CD4-positive, CD25-positive, alpha-beta regulatory T cell (primary cell): ENCODE results near the gene FAM120B. TPM values are rescaled to one million over a fixed set of nuclear protein-coding genes. Genes with fewer than 3 reads are reported as not detected.

Experiments
- ATAC-seq, 2 donors: fragments of 150-1000 bp; cut with Tn5 transposase; one replicate each; pipeline ENCODE4 v1.10.0; 2021; ENCODE audit warnings: low read depth in 2 of 2, moderate number of reproducible peaks in 2 of 2, moderate library complexity in 1 of 2
- DNase-seq, 3 donors: peaks; one replicate each; pipeline versions ENCODE4 v3.0.0 to v3.0.0-alpha.2; 2012 to 2022; ENCODE audit warnings: mixed read lengths in 1 of 3
- H3K27ac ChIP-seq: one replicate; pipeline ENCODE4 v1.7.0; 2013; ENCODE audit warnings: mild to moderate bottlenecking, low read length; ENCODE audit not compliant: insufficient read depth, poor library complexity, severe bottlenecking
- H3K27me3 ChIP-seq: one replicate; pipeline ENCODE4 v1.7.0; 2013; ENCODE audit warnings: low read length; ENCODE audit not compliant: control insufficient read depth, insufficient read depth
- H3K36me3 ChIP-seq: one replicate; pipeline ENCODE4 v1.7.0; 2013; ENCODE audit warnings: mild to moderate bottlenecking, low read length, moderate library complexity; ENCODE audit not compliant: control insufficient read depth, insufficient read depth
- H3K4me1 ChIP-seq: 2 replicates; pipeline ENCODE4 v1.7.0; 2013; ENCODE audit warnings: mild to moderate bottlenecking, low read length; ENCODE audit not compliant: insufficient read depth, control insufficient read depth, poor library complexity, severe bottlenecking
- H3K4me3 ChIP-seq: one replicate; pipeline ENCODE4 v1.7.0; 2013; ENCODE audit warnings: low read depth, mild to moderate bottlenecking, low read length, moderate library complexity
- H3K9me3 ChIP-seq, 2 experiments: 1 replicate in 1 of 2; 2 replicates in 1 of 2; pipeline ENCODE4 v1.7.0; 2013; ENCODE audit warnings: low read length in 2 of 2, mild to moderate bottlenecking in 1 of 2, moderate library complexity in 1 of 2; ENCODE audit not compliant: control insufficient read depth in 2 of 2
- H3K27ac Mint-ChIP-seq, 3 donors: one replicate each; pipeline ENCODE4 v1.8.0; 2020 to 2022; ENCODE audit warnings: mild to moderate bottlenecking in 3 of 3, mixed read lengths in 3 of 3, moderate library complexity in 2 of 3
- H3K27me3 Mint-ChIP-seq: one replicate; pipeline ENCODE4 v1.8.0; 2022; ENCODE audit warnings: mild to moderate bottlenecking, mixed read lengths
- H3K36me3 Mint-ChIP-seq: one replicate; pipeline ENCODE4 v1.8.0; 2020; ENCODE audit warnings: mixed read lengths
- H3K4me1 Mint-ChIP-seq, 4 donors: one replicate each; pipeline ENCODE4 v1.8.0; 2020 to 2022; ENCODE audit warnings: mixed read lengths in 4 of 4, mild to moderate bottlenecking in 1 of 4
- H3K4me3 Mint-ChIP-seq, 4 donors: one replicate each; pipeline ENCODE4 v1.8.0; 2020 to 2022; ENCODE audit warnings: mild to moderate bottlenecking in 4 of 4, mixed read lengths in 4 of 4, moderate library complexity in 3 of 4
- H3K9me3 Mint-ChIP-seq, 7 donors: one replicate each; pipeline ENCODE4 v1.8.0; 2020 to 2022; ENCODE audit warnings: mixed read lengths in 7 of 7, mild to moderate bottlenecking in 3 of 7, moderate library complexity in 2 of 7
- polyA plus RNA-seq, 4 donors: library from polyadenylated mRNA; unstranded; fragments of 300-500 nt; fragmentation: Illumina TruSeq; gene quantifications; one replicate each; pipeline ENCODE4 v1.2.3, GENCODE V29; 2021
- total RNA-seq: library from RNA; stranded (reverse); gene quantifications from one replicate; pipeline ENCODE4 v1.2.3, GENCODE V29; 2022

Gene FAM120B
- total and polyA plus RNA-seq, 5 donors from 2014 or later = 28.0 to 35.0 (median 31.1) TPM

DNA sequence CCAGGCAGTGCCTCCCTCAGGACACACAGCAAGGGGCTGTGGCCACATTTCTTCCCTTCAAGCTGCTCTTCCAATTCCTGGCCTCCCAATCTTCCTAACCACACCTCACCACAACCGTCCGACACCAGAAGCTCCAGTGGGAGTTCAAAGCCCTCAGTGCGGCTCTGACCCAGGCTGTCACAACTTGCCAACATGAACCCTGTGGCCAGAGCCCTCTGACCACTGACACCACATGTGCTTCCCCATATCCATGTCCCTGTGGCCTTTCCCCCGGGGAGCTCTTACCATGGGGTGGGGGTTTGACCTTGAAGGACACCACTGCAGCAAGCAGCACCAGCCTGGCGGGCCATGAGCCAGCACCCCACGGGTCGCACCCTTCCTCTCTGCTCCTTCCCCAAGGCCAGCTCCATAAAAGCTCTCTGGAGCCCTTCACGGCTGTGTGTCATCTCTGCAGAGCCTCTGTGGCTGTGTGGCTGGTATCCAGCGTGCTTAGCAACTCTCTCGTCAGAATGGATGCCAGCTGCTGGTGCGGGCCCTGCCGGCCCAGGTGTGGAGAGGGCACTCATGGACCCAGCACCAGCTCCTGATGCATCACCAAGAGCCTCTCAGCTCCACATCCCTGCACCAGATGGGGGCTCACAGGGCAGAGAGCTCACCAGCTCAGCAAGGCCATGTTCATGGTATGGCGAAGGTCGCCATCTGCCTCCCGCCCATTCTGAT is 140.4 kb downstream of the FAM120B start:
- Mint-ChIP-seq H3K4me1 (no peaks in the 10 kb centered on the region), H3K27me3 (no peaks in the 10 kb centered on the region), H3K36me3 (no peaks in the 10 kb centered on the region), H3K9me3 (peaks cover 0 to 1% (median 0%) of the 10 kb centered on the region in 7 donors), H3K27ac (no peak overlapping the region), H3K4me3 (no peak overlapping the region)
- H3K4me1 ChIP-seq = no peaks in the 10 kb centered on the region
- no peak overlapping the region for H3K4me3 ChIP-seq
- no peaks in the 10 kb centered on the region for H3K9me3 ChIP-seq
- no peak for DNase-seq
- no peaks in the 10 kb centered on the region for H3K36me3 ChIP-seq
- H3K27me3 ChIP-seq = no peaks in the 10 kb centered on the region
- ATAC-seq = peak in 1 of 2 donors; percentile 9
- H3K27ac ChIP-seq = no peak overlapping the region

DNA sequence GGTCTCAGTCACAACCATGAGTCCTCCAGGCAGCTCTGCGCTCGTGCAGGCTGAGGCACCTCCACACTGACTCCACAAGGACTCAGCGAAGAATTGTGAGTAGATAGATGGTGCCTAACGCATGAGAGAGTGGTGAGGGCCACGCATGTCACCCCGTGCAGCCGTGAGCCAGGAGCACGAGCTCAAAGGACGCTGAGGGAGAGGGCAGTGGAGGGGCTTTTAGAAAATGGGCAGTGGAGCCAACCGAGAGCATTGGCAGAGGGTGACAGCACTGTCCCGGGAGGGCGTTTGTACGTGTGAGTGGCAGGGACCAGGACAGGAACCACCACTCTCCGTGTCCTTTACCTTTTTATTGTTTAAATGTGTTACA is 141.0 kb downstream of the FAM120B start:
- Mint-ChIP-seq H3K4me3 (no peak overlapping the region), H3K27ac (no peak overlapping the region), H3K27me3 (no peaks in the 10 kb centered on the region), H3K4me1 (no peaks in the 10 kb centered on the region), H3K36me3 (no peaks in the 10 kb centered on the region), H3K9me3 (peaks cover 0 to 1% (median 0%) of the 10 kb centered on the region in 7 donors)
- H3K27me3 ChIP-seq = no peaks in the 10 kb centered on the region
- ATAC-seq (no peak), DNase-seq (no peak)
- H3K4me3 ChIP-seq = no peak overlapping the region
- no peak overlapping the region for H3K27ac ChIP-seq
- H3K36me3 ChIP-seq = no peaks in the 10 kb centered on the region
- H3K9me3 ChIP-seq = no peaks in the 10 kb centered on the region
- H3K4me1 ChIP-seq = no peaks in the 10 kb centered on the region

- Histone ChIP-seq H3K27me3 (no peaks in the 10 kb centered on the region), H3K4me3 (no peak overlapping the region), H3K27ac (no peak overlapping the region), H3K4me1 (no peaks in the 10 kb centered on the region), H3K36me3 (no peaks in the 10 kb centered on the region), H3K9me3 (no peaks in the 10 kb centered on the region)
- Mint-ChIP-seq H3K9me3 (peaks cover 0 to 3% (median 0%) of the 10 kb centered on the region in 7 donors), H3K36me3 (no peaks in the 10 kb centered on the region), H3K27ac (no peak overlapping the region), H3K4me1 (no peaks in the 10 kb centered on the region), H3K4me3 (no peak overlapping the region), H3K27me3 (no peaks in the 10 kb centered on the region)
- ATAC-seq = no peak
- no peak for DNase-seq
Measured at GRCh38 chr6:170448317-170448716, 141.8 kb downstream of the FAM120B start.

DNA sequence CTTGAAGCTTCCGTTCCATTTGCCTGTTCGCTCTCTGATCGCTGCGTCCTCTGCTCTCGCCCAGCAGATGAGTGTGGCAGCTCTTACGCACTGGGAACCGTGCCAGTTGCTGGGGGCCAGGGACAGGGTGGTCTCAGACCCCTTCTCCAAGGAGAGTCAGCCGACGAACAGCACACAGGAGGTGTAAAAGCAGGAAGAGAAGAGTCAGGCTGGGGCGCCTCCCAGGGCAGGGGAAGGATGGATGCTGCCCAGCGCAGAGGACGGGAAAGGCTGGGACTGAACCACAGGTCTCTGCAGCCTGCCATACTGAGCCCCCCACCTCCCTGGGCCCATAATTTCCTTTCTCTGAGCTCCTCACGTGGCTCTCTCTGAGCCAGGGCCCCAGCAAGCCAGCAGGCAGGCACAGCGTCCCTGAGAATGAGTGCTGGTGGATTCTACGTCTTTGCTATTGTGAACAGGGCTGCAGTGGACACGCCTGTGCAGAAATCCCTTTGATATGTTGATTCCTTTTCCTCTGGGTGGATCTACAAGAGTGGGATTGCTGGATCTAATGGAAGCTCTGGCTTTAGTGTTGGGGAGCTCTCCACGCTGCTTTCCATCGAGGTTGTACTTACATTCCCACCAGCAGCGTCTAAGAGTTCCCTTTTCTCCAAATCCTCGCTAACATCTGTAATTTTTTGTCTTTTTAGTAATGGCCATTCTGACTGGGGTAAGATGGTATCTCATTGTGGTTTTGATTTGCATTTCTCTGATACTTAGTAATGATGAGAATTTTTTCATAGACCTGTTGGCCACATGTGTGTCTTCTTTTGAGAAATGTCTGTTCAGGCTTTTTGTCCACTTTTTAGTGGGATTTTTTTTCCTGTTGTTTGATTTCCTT is 142.4 kb downstream of the FAM120B start:
- no peaks in the 10 kb centered on the region for H3K27me3 ChIP-seq
- no peaks in the 10 kb centered on the region for H3K9me3 ChIP-seq
- Mint-ChIP-seq H3K4me1 (no peaks in the 10 kb centered on the region), H3K4me3 (no peak overlapping the region), H3K27ac (no peak overlapping the region), H3K9me3 (peaks cover 0 to 3% (median 0%) of the 10 kb centered on the region in 7 donors), H3K27me3 (no peaks in the 10 kb centered on the region), H3K36me3 (no peaks in the 10 kb centered on the region)
- no peaks in the 10 kb centered on the region for H3K36me3 ChIP-seq
- H3K4me1 ChIP-seq = no peaks in the 10 kb centered on the region
- DNase-seq = no peak
- no peak overlapping the region for H3K4me3 ChIP-seq
- ATAC-seq = no peak
- no peak overlapping the region for H3K27ac ChIP-seq

DNA sequence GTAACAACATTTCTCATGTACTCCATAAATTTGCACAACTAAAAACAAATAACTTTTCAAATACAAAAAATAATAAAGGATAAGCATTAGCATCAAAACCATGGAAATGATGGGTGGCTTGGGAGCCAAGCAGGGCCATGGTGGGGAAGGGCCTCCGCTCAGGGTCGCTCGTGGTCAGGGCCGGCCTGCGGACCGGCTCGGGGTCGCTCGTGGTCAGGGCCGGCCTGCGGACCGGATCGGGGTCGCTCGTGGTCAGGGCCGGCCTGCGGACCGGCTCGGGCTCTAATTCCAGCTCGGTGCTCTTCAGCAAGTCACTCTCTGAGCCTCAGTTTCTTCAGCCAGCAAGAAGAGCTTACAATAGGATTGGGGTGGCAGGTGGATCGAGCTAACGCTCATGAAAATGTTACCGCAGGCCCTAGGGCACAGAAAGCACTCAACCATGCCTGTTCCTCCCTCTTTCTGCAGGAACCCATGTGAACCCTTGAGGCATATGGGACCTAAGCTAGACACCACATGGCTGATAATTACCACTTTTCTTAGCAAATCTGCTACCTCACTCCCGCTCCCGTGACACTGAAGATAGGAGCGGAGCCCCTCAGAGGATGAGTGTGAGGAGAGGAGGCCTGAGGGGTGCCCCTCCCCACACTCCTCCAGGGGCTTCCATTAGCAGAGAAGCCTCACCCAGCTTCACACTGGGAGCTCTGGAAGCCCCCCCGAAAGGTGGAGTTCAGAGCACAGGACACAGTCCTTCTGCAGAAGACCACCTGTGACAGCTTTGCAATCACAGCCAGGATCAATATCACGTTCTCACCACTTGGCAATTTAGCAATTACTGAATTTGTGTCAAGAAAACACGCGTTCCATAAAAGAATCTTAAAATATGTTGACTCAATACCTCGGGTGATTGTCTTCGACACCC is 143.5 kb downstream of the FAM120B start:
- Histone ChIP-seq H3K9me3 (no peaks in the 10 kb centered on the region), H3K36me3 (no peaks in the 10 kb centered on the region), H3K4me3 (no peak overlapping the region), H3K27ac (no peak overlapping the region), H3K27me3 (no peaks in the 10 kb centered on the region), H3K4me1 (no peaks in the 10 kb centered on the region)
- H3K9me3 Mint-ChIP-seq = peaks cover 0 to 3% (median 0%) of the 10 kb centered on the region in 7 donors
- no peak for ATAC-seq
- no peaks in the 10 kb centered on the region for H3K27me3 Mint-ChIP-seq
- H3K27ac Mint-ChIP-seq = no peak overlapping the region
- H3K4me3 Mint-ChIP-seq = no peak overlapping the region
- peak in 1 of 3 donors; percentile 36 for DNase-seq
- no peaks in the 10 kb centered on the region for H3K4me1 Mint-ChIP-seq
- no peaks in the 10 kb centered on the region for H3K36me3 Mint-ChIP-seq

- Histone ChIP-seq H3K27me3 (no peaks in the 10 kb centered on the region), H3K4me1 (no peaks in the 10 kb centered on the region), H3K36me3 (no peaks in the 10 kb centered on the region), H3K27ac (no peak overlapping the region), H3K4me3 (no peak overlapping the region), H3K9me3 (no peaks in the 10 kb centered on the region)
- Mint-ChIP-seq H3K27me3 (no peaks in the 10 kb centered on the region), H3K9me3 (peaks cover 0 to 3% (median 0%) of the 10 kb centered on the region in 7 donors), H3K36me3 (no peaks in the 10 kb centered on the region), H3K4me1 (no peaks in the 10 kb centered on the region), H3K27ac (no peak overlapping the region), H3K4me3 (no peak overlapping the region)
- ATAC-seq = no peak
- DNase-seq = no peak
Measured at GRCh38 chr6:170450916-170451761, 144.6 kb downstream of the FAM120B start.
